K562 (cell line): Measurements from ENCODE around the gene KIF19. TPM values are rescaled to one million over a fixed set of nuclear protein-coding genes. Genes with fewer than 3 reads are reported as not detected.

Source experiments
- CREM ChIP-seq: IDR thresholded peaks from 2 replicates; pipeline ENCODE4 v1.6.1; 2014; ENCODE audit warnings: antibody characterized with exemption, low read depth
- DACH1 ChIP-seq: fragments of 450-650 bp; IDR thresholded peaks from 2 replicates; pipeline ENCODE4 v1.6.1; 2018; ENCODE audit not compliant: partially characterized antibody
- E2F4 ChIP-seq: sonication (generic); formaldehyde crosslinking; IDR thresholded peaks from 2 replicates; pipeline ENCODE4 v1.8.0; 2022; ENCODE audit warnings: mild to moderate bottlenecking, low read depth, missing genetic modification reagents
- HDAC3 ChIP-seq: fragments of 450-650 bp; IDR thresholded peaks from 2 replicates; pipeline ENCODE4 v1.6.1; 2018; ENCODE audit warnings: borderline replicate concordance, mild to moderate bottlenecking, moderate library complexity; ENCODE audit not compliant: partially characterized antibody
- HMG20A ChIP-seq: fragments of 450-650 bp; formaldehyde crosslinking; conservative IDR thresholded peaks from 2 replicates; pipeline ENCODE4 v1.4.0; 2020; ENCODE audit warnings: mild to moderate bottlenecking, mixed read lengths
- HOMEZ ChIP-seq: fragments of 250-450 bp; sonication (Bioruptor Pico); IDR thresholded peaks from 2 replicates; pipeline ENCODE4 v1.4.0; 2020; ENCODE audit warnings: mild to moderate bottlenecking, moderate library complexity
- NUFIP1 ChIP-seq: fragments of 450-650 bp; IDR thresholded peaks from 2 replicates; pipeline ENCODE4 v1.6.1; 2018; ENCODE audit not compliant: partially characterized antibody
- PCBP2 ChIP-seq: fragments of 200-400 bp; formaldehyde crosslinking; IDR thresholded peaks from 2 replicates; pipeline ENCODE4 v1.6.1; 2018; ENCODE audit warnings: low read length, low read depth, mild to moderate bottlenecking, moderate library complexity; ENCODE audit not compliant: poor library complexity, severe bottlenecking
- SETDB1 ChIP-seq: IDR thresholded peaks from one replicate; pipeline ENCODE4 v1.6.1; 2012; ENCODE audit warnings: low read length, control low read depth, inconsistent platforms
- ZBTB1 ChIP-seq: sonication (generic); formaldehyde crosslinking; IDR thresholded peaks from 2 replicates; pipeline ENCODE4 v1.8.1; 2023; ENCODE audit warnings: missing genetic modification reagents, low read depth, mild to moderate bottlenecking, borderline replicate concordance
- polyA plus RNA-seq, 8 experiments: library from polyadenylated mRNA; depleted of rRNA in 4 of 8; stranded (reverse) in 5 of 8; unstranded in 3 of 8; fragments of >200 nt; fragmentation: Nextera tagmentation in 2 of 8; fragmentation: Illumina TruSeq in 1 of 8; extraction: Ambion mirVana in 2 of 8; extraction: Trizol in 1 of 8; gene quantifications; 2 replicates each; pipeline versions ENCODE4 v1.2.1 to v1.2.3, GENCODE V29; 2011 to 2014; ENCODE audit warnings: inconsistent platforms in 1 of 8, missing spikeins in 1 of 8
- total RNA-seq, 7 experiments: library from RNA; depleted of rRNA in 6 of 7; stranded (reverse); fragments of >200 nt in 6 of 7; fragmentation: Illumina TruSeq in 2 of 7; extraction: Trizol in 2 of 7; gene quantifications; 2 replicates each; pipeline versions ENCODE4 v1.2.1 to v1.2.3, GENCODE V29; 2011 to 2021; ENCODE audit warnings: low replicate concordance in 1 of 7
- TF ChIP-seq, protein P1 (sequence below): fragments of 450-650 bp; formaldehyde crosslinking; IDR thresholded peaks from 2 replicates; pipeline ENCODE4 v1.4.0; 2020; ENCODE audit warnings: mild to moderate bottlenecking, mixed read lengths
- TF ChIP-seq, protein P2 (sequence below): fragments of 200-600 bp; sonication (generic); IDR thresholded peaks from one replicate; pipeline ENCODE4 v1.6.1; 2012; ENCODE audit warnings: mild to moderate bottlenecking, low read depth, low read length, inconsistent platforms

KIF19 gene
- total and polyA plus RNA-seq, 9 of the 15 experiments (the other 6 are each of a cell fraction or from before 2014, with no cell fraction given) = 0.10 TPM; not detected in 8

GRCh38 chr17:74332763-74333283 is 6.8 kb downstream of the KIF19 start (continued):
- TF ChIP-seq, protein P1, sequence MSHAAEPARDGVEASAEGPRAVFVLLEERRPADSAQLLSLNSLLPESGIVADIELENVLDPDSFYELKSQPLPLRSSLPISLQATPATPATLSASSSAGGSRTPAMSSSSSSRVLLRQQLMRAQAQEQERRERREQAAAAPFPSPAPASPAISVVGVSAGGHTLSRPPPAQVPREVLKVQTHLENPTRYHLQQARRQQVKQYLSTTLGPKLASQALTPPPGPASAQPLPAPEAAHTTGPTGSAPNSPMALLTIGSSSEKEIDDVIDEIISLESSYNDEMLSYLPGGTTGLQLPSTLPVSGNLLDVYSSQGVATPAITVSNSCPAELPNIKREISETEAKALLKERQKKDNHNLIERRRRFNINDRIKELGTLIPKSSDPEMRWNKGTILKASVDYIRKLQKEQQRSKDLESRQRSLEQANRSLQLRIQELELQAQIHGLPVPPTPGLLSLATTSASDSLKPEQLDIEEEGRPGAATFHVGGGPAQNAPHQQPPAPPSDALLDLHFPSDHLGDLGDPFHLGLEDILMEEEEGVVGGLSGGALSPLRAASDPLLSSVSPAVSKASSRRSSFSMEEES (CRISPR knock-in tag) = no peak
- TF ChIP-seq CREM (peak; percentile 70), PCBP2 (no peak), ZBTB1 (CRISPR knock-in tag) (no peak), NUFIP1 (no peak), E2F4 (CRISPR knock-in tag) (no peak), HOMEZ (CRISPR knock-in tag) (no peak), DACH1 (peak; percentile 73), SETDB1 (no peak), HMG20A (CRISPR knock-in tag) (no peak), HDAC3 (peak; percentile 38)
- TF ChIP-seq, protein P2, sequence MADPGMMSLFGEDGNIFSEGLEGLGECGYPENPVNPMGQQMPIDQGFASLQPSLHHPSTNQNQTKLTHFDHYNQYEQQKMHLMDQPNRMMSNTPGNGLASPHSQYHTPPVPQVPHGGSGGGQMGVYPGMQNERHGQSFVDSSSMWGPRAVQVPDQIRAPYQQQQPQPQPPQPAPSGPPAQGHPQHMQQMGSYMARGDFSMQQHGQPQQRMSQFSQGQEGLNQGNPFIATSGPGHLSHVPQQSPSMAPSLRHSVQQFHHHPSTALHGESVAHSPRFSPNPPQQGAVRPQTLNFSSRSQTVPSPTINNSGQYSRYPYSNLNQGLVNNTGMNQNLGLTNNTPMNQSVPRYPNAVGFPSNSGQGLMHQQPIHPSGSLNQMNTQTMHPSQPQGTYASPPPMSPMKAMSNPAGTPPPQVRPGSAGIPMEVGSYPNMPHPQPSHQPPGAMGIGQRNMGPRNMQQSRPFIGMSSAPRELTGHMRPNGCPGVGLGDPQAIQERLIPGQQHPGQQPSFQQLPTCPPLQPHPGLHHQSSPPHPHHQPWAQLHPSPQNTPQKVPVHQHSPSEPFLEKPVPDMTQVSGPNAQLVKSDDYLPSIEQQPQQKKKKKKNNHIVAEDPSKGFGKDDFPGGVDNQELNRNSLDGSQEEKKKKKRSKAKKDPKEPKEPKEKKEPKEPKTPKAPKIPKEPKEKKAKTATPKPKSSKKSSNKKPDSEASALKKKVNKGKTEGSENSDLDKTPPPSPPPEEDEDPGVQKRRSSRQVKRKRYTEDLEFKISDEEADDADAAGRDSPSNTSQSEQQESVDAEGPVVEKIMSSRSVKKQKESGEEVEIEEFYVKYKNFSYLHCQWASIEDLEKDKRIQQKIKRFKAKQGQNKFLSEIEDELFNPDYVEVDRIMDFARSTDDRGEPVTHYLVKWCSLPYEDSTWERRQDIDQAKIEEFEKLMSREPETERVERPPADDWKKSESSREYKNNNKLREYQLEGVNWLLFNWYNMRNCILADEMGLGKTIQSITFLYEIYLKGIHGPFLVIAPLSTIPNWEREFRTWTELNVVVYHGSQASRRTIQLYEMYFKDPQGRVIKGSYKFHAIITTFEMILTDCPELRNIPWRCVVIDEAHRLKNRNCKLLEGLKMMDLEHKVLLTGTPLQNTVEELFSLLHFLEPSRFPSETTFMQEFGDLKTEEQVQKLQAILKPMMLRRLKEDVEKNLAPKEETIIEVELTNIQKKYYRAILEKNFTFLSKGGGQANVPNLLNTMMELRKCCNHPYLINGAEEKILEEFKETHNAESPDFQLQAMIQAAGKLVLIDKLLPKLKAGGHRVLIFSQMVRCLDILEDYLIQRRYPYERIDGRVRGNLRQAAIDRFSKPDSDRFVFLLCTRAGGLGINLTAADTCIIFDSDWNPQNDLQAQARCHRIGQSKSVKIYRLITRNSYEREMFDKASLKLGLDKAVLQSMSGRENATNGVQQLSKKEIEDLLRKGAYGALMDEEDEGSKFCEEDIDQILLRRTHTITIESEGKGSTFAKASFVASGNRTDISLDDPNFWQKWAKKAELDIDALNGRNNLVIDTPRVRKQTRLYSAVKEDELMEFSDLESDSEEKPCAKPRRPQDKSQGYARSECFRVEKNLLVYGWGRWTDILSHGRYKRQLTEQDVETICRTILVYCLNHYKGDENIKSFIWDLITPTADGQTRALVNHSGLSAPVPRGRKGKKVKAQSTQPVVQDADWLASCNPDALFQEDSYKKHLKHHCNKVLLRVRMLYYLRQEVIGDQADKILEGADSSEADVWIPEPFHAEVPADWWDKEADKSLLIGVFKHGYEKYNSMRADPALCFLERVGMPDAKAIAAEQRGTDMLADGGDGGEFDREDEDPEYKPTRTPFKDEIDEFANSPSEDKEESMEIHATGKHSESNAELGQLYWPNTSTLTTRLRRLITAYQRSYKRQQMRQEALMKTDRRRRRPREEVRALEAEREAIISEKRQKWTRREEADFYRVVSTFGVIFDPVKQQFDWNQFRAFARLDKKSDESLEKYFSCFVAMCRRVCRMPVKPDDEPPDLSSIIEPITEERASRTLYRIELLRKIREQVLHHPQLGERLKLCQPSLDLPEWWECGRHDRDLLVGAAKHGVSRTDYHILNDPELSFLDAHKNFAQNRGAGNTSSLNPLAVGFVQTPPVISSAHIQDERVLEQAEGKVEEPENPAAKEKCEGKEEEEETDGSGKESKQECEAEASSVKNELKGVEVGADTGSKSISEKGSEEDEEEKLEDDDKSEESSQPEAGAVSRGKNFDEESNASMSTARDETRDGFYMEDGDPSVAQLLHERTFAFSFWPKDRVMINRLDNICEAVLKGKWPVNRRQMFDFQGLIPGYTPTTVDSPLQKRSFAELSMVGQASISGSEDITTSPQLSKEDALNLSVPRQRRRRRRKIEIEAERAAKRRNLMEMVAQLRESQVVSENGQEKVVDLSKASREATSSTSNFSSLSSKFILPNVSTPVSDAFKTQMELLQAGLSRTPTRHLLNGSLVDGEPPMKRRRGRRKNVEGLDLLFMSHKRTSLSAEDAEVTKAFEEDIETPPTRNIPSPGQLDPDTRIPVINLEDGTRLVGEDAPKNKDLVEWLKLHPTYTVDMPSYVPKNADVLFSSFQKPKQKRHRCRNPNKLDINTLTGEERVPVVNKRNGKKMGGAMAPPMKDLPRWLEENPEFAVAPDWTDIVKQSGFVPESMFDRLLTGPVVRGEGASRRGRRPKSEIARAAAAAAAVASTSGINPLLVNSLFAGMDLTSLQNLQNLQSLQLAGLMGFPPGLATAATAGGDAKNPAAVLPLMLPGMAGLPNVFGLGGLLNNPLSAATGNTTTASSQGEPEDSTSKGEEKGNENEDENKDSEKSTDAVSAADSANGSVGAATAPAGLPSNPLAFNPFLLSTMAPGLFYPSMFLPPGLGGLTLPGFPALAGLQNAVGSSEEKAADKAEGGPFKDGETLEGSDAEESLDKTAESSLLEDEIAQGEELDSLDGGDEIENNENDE = no peak
